Epidermal melanocyte (primary cell): ENCODE measurements around the gene OR3A1.
"Not testable (repeated sequence)": the region's sequence is repeated elsewhere in the genome, so short reads cannot be mapped to it uniquely, and the experiment has no call there.

Source experiments
- DNase-seq: peaks from one replicate; pipeline ENCODE4 v3.0.0; 2011; ENCODE audit warnings: low spot score; ENCODE audit not compliant: insufficient read length

Gene OR3A1, protein sequence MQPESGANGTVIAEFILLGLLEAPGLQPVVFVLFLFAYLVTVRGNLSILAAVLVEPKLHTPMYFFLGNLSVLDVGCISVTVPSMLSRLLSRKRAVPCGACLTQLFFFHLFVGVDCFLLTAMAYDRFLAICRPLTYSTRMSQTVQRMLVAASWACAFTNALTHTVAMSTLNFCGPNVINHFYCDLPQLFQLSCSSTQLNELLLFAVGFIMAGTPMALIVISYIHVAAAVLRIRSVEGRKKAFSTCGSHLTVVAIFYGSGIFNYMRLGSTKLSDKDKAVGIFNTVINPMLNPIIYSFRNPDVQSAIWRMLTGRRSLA

DNA sequence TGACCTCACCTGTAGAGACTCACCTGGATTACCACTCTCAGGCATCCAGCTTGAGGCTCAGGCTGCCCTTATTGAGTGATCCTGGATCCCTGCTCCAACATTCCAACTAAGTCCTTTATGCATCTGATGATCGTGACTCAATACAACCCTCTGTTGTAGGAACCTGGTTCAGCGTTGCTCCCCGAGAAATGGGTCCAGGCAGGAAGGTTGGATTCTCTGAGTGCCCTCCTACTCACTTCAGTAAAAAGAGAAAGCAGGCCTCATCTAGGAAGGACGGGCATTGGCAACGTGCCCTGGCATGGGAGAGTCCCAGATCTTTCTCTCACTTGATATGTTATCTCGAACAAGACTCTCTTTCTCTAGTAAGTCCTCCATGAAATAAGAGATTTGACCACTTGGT, at the start of gene OR3A1:
Gene OR3A1, minus strand, starts transcription at position 101 of the 400 bp plus-strand sequence. CDS start 5,778 bp downstream, outside the sequence.
- DNase-seq = no peak

DNA sequence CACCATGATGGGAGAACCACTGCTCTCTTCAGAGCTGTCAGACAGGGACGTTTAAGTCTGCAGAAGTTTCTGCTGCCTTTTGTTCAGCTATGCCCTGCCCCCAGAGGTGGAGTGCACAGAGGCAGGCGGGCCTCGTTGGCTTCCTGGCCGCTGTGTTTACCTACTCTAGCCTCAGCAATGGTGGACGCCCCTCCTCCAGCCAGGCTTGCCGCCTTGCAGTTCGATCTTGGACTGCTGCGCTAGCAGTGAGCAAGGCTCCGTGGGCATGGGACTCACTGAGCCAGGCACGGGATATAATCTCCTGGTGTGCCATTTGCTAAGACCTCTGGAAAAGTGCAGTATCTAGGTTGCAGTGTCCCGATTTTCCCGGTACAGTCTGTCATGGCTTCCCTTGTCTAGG, 44.6 kb upstream of the OR3A1 start:
- not testable (repeated sequence) for DNase-seq

DNA sequence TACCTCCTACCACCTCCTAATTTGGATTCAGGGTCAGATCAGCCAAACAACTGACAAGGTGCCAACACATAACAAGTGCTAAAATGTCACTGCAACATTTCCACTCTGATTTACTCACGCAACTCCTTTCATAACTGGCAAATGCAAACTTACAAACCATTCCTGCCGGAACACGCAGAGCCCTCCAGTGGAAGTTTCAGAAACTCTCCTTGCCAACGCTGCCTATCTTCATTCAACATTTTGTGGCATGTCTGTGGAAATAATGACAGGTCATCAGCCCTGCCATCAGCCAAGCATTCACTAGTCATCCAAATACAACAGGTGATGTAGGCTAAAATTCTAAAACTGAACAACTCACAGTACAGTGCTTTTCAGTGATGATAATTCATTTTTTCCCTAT, 37.7 kb upstream of the OR3A1 start:
- DNase-seq = no peak

DNA sequence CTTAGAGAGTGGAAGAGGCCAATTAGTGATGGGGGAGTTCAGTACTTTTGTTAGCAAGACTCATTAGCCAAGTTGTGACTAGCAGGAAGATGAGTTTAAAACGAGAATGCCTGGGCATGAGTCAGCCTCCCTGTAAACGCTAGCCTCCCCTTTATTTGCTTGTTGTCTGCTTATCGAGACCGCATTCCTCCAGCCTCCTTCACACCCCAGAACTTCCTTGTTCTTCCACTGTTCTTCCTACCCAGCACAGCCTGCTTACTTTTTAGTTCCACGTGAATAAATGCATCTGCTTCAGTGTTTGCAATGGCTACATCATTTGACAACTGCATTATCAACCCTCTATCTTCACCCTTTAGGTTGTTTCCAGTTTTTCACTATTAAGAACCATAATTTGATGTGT, 20.2 kb upstream of the OR3A1 start:
- no peak for DNase-seq

GRCh38 chr17:3316836-3317235, 18.7 kb upstream of the OR3A1 start:
- DNase-seq = no peak

DNA sequence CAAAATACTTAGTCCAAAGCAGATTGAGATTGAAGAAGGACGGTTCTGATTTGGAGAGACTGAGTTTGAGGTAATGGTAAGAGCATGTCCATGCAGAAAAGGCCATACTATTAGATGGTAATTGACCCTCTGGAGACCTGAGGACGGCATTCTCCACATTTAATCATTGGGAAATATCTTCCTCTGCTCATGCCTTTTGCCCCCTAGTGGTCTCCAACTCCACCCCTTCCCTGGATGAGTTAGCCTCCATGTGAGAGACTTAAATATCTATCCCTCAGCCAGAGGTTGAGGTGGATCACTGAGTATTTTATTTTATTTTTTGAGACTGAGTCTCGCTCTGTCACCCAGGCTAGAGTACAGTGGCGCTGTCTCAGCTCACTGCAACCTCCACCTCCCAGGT, 10.4 kb upstream of the OR3A1 start:
- DNase-seq = no peak

DNA sequence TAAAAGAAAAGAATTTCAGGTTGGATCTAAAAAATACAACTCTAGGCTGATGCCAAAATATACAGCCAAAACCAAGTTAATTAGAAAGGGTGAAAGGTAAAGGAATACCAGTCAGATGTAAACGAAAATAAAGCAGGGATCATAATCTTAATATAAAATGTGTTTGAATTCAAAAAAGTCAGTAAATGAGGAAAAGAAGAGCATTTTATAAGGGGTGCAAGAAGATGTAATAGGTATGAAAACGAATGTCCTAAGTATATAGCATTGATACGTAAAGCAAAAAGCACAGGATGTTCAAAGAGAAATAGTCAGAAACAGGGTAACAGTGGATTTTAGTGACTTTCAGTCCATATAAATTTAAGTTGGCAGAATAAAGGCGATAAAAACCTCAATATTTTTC, 2.5 kb downstream of the OR3A1 start:
- no peak for DNase-seq

DNA sequence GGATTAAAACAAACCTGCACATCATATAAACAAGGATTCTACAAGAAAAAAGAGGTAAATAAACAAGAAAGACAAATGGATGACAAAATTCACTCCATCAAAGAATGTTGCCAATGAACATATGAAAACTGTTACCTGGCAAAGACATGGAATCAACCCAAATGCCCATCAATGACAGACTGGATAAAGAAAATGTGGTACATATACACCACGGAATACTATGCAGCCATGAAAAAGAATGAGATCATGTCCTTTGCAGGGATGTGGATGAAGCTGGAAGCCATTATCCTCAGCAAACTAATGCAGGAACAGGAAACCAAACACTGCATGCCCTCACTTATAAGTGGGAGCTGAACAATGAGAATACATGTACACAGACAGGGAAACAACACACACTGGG, 4.6 kb downstream of the OR3A1 start:
- DNase-seq = not testable (repeated sequence)

DNA sequence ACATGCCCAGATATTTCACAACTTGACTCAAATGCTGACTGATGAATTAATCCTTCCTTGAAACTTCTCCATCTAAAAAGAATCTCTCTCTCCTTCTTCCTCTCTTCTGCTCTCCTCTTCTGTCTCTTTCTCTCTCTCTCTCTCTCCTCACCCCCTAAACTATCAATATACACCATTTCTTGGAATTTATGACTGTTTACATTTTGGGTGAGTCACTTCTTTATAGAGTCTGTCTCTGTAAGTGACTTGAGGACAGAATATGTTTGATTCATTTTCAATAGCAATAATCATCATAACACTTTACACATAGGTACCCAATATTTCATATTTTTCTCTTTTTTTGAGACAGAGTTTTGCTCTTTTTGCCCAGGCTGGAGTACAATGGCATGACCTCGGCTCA, 15.3 kb downstream of the OR3A1 start:
- DNase-seq = no peak

DNA sequence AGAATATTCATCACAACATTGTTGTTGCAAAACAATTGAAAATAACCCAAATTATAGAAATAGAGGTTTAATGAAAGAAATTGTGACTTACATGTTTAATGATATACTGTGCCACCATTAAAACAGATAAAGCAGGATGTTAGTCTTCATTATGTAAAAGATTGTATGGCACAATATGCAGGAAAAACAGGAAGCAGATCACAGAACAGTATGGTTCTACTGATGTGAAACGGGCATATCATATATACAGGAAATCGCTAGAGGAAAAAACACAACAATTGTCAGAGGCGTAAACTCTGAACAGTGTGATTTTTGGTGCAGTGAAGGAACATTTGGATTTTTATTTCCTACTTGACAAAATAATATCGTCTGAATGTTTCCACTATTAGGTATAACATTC, 22.0 kb downstream of the OR3A1 start:
- DNase-seq = no peak

GRCh38 chr17:3271072-3271848, 26.9 kb downstream of the OR3A1 start:
- no peak for DNase-seq

GRCh38 chr17:3260600-3260999, 37.6 kb downstream of the OR3A1 start:
- DNase-seq = no peak

GRCh38 chr17:3260163-3260562, 38.0 kb downstream of the OR3A1 start:
- no peak for DNase-seq

- no peak for DNase-seq
Measured at GRCh38 chr17:3256575-3256974, 41.6 kb downstream of the OR3A1 start.

DNA sequence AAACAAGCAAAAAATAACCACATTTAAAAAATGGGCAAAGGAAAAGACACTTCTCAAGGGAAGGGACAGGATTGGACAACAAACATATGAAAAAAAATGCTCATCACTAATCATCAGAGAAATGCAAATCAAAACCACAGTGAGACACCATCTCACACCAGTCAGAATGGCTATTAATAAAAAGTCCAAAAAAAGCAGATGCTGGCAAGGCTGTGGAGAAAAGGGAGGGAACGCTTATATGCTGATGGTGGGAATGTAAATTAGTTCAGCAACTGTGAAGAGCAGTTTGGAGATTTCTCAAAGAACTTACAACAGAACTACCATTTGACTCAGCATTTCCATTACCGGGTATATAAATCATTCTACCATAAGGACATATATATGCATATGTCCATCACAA, 49.1 kb downstream of the OR3A1 start:
- DNase-seq = not testable (repeated sequence)

DNA sequence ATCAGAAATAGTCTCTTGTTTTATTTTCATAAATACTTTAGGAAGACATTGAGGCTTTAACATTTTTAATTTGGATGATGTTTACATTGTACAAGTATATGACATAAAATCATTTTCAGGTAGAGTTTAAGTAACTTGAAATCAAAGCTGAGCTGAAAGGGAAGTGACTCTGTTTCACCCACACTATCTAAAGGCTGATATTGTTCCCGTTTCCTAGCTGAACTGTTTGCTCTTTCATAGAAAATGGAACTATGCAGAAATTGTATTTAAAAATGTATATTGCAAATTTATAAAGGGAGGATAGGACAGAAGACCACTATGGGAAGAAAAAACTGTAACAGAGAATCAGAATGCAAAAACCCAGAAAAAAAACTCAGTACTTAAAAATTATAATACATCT, 53.3 kb downstream of the OR3A1 start:
- not testable (repeated sequence) for DNase-seq

DNA sequence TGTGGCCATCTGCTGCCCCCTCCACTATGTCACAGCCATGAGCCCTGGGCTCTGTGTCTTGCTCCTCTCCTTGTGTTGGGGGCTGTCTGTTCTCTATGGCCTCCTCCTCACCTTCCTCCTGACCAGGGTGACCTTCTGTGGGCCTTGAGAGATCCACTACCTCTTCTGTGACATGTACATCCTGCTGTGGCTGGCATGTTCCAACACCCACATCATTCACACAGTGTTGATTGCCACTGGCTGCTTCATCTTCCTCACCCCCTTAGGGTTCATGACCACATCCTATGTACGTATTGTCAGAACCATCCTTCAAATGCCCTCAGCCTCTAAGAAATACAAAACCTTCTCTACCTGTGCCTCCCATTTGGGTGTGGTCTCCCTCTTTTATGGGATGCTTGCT, 57.1 kb downstream of the OR3A1 start:
- DNase-seq = not testable (repeated sequence)
